Right atrium auricular region (tissue), 2 donors: ENCODE data around the gene TRAF4. TPM values are rescaled to one million over a fixed set of nuclear protein-coding genes. Genes with fewer than 3 reads are reported as not detected.

Experiments
- DNase-seq: peaks from one replicate; pipeline ENCODE4 v3.0.0-alpha.2; 2019; ENCODE audit warnings: low spot score
- H3K27ac ChIP-seq, 2 donors: fragments of 200-600 bp; sonication (generic); 1 replicate in 1 of 2; 2 replicates in 1 of 2; pipeline ENCODE4 v1.5.1; 2016 to 2019
- H3K27me3 ChIP-seq, 2 donors: fragments of 200-600 bp; sonication (generic); one replicate each; pipeline versions ENCODE4 v1.5.1 to v1.6.0; 2017 to 2019
- H3K36me3 ChIP-seq: fragments of 200-600 bp; sonication (generic); one replicate; pipeline ENCODE4 v1.5.1; 2016
- H3K4me1 ChIP-seq, 2 donors: fragments of 200-600 bp; sonication (generic); one replicate each; pipeline versions ENCODE4 v1.5.1 to v1.6.0; 2017 to 2019
- H3K4me3 ChIP-seq, 2 donors: fragments of 200-600 bp; sonication (generic); 1 replicate in 1 of 2; 2 replicates in 1 of 2; pipeline ENCODE4 v1.5.1; 2017 to 2019; ENCODE audit warnings: mild to moderate bottlenecking in 1 of 2, moderate library complexity in 1 of 2
- H3K9me3 ChIP-seq, 2 donors: fragments of 200-600 bp; sonication (generic); one replicate each; pipeline ENCODE4 v1.5.1; 2019
- total RNA-seq, 2 donors: library from RNA; depleted of rRNA; stranded (reverse); fragments of >200 nt; gene quantifications; one replicate each; pipeline ENCODE4 v1.1.0, GENCODE V29; 2016
- TF ChIP-seq, protein P1 (sequence below), 2 donors: fragments of 200-600 bp; sonication (generic); IDR thresholded peaks; one replicate each; pipeline ENCODE4 v1.5.1; 2019; ENCODE audit warnings: antibody characterized with exemption in 2 of 2

The TRAF4 gene
- total RNA-seq, 2 donors from 2014 or later, result 3.3 to 6.7 TPM

GRCh38 chr17:28712705-28713415, 31.0 kb upstream of the TRAF4 start:
- Histone ChIP-seq H3K4me3 (no peak overlapping the region), H3K27me3 (no peaks in the 10 kb centered on the region), H3K27ac (peak overlapping the region in 1 of 2 donors; percentile 84), H3K9me3 (no peaks in the 10 kb centered on the region), H3K4me1 (peaks cover 0 to 42% of the 10 kb centered on the region in 2 donors), H3K36me3 (peaks cover 18% of the 10 kb centered on the region)
- TF ChIP-seq, protein P1, sequence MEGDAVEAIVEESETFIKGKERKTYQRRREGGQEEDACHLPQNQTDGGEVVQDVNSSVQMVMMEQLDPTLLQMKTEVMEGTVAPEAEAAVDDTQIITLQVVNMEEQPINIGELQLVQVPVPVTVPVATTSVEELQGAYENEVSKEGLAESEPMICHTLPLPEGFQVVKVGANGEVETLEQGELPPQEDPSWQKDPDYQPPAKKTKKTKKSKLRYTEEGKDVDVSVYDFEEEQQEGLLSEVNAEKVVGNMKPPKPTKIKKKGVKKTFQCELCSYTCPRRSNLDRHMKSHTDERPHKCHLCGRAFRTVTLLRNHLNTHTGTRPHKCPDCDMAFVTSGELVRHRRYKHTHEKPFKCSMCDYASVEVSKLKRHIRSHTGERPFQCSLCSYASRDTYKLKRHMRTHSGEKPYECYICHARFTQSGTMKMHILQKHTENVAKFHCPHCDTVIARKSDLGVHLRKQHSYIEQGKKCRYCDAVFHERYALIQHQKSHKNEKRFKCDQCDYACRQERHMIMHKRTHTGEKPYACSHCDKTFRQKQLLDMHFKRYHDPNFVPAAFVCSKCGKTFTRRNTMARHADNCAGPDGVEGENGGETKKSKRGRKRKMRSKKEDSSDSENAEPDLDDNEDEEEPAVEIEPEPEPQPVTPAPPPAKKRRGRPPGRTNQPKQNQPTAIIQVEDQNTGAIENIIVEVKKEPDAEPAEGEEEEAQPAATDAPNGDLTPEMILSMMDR (IDR thresholded peaks at IDR 0.05), result no peak
- no peak for DNase-seq

DNA sequence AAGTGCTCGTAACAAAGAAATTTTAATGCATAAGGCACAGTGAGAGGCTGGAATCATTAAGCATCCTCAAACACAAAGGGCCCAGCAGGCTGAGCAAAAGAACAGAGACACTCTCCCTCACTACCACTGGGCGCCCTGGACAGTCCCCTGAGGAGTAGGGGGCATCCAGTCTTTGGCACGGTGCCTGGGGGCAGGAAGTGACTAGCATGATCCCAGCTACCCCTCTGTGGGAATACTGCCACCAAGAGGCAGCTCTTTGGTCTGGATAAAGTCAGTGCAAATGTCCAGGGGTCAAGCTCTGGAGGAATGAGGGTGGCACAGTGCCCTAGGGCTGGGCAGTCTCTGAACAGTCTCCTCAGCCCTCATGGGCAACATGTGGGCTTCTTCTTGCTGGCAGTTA, 29.5 kb upstream of the TRAF4 start:
- no peaks in the 10 kb centered on the region for H3K27me3 ChIP-seq
- peaks cover 18% of the 10 kb centered on the region for H3K36me3 ChIP-seq
- no peak for DNase-seq
- H3K4me3 ChIP-seq, result no peak overlapping the region
- no peak overlapping the region for H3K27ac ChIP-seq
- peaks cover 0 to 56% of the 10 kb centered on the region in 2 donors for H3K4me1 ChIP-seq
- H3K9me3 ChIP-seq, result no peaks in the 10 kb centered on the region
- TF ChIP-seq, protein P1 (IDR thresholded peaks at IDR 0.05), result no peak

DNA sequence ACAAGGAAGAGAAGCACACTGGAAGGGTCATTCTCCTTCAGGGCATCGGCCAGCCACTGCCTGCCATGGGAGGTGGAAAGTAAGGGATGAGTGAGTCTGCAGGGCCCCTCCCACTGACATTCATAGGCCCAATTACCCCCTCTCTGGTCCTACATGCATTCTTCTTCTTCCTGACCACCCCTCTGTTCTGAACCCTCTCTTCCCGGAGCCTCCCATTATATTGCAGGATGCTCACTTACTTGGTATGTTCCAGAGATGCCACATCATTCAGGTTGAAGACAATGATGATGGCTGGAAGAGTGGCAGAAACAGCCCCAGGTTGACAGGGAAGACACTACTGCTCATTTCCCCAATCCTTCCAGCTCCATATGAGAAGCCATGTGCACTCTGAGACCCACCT, 28.6 kb upstream of the TRAF4 start:
- no peak for DNase-seq
- no peak overlapping the region for H3K27ac ChIP-seq
- H3K9me3 ChIP-seq, result no peaks in the 10 kb centered on the region
- H3K27me3 ChIP-seq, result no peaks in the 10 kb centered on the region
- no peak overlapping the region for H3K4me3 ChIP-seq
- H3K4me1 ChIP-seq, result peaks cover 0 to 52% of the 10 kb centered on the region in 2 donors
- peaks cover 18% of the 10 kb centered on the region for H3K36me3 ChIP-seq
- TF ChIP-seq, protein P1 (IDR thresholded peaks at IDR 0.05), result no peak

DNA sequence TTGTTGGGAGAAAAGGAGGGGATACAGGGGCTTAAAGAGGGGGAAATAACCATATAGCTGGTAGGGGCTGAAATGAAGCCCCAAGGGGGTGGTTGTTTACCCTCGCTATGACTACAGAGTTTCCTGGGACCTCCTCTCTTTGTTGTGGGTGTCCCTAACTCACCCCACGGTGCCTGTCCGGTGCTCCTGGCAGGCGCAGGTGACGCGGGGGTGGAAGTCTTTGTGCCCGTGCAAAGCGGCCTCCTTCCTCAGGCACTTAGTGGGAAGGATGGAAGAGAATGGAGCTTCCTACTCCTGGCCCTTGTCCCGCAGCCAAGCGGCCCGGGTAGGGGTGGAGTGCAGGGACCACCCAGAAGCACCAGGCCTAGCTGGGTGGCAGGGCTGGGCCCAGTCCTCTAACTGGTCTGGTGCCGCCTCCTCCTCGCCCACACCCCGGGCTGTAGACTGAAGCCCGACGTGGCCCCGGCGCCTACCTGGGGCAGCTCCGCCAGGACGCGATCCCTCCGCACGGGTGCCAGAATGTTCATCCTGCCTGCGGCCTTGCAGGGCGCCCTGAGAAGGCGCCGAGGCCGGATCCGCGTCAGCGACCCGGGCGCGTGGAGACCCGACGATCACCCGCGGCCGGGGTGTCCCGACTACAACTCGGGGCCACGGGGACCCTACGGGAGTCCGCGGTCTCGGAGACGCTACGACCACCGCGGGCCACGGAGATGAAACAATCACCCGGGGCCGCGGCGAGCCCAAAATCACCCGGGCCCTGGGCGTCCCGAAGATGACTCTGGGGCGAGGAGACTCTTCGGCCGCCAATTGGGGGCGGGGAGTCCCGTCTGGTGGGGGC, 26.9 kb upstream of the TRAF4 start:
- Histone ChIP-seq H3K4me1 (peaks cover 0 to 58% of the 10 kb centered on the region in 2 donors), H3K9me3 (no peaks in the 10 kb centered on the region), H3K27ac (peak overlapping the region; percentile 91 to 92), H3K4me3 (peak overlapping the region; percentile 55 to 70), H3K27me3 (no peaks in the 10 kb centered on the region), H3K36me3 (peaks cover 30% of the 10 kb centered on the region)
- TF ChIP-seq, protein P1 (IDR thresholded peaks at IDR 0.05), result no peak
- no peak for DNase-seq

DNA sequence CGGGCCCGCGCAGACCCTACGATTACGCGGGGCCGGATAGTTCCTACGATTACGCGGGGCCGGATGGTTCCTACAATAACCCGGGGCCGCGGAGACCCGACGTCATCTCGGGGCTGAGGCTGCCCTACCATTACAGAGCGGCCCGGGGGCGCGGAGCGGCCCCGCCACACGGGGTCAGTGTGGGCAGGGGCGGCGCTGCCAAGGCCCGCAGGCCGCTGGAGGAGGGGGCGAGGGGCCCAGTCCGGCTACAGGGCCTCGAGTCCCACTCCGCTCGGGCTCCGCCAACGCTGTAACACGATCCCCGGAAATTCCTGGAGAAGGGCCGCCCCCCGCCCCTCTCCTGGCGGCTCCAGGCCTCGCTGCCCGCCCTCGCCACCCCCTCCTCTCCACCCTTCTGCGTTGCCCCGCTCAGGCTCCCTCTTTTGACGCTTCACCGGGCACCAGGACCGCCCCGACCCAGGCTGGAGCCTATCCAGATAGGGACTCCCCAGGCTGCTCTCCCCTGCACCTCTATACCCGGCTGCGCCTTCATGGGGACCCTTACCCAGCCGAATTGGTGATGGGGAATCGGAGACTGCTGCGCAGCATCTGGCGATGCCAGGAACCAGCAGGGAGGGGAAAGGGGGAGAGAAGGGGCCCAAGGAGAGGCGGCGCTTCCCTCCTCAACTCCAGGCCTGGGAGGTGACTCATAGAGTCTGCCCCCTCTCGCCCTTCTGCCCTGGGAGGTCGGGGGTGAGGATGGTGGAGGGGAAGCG, 26.1 kb upstream of the TRAF4 start, which contains the start of gene RAB34:
Gene RAB34, minus strand, starts transcription at position 291 of the 755 bp plus-strand sequence. CDS start 602 bp downstream, outside the sequence.
- no peaks in the 10 kb centered on the region for H3K27me3 ChIP-seq
- H3K4me3 ChIP-seq, result peak within 1 kb of the TSS; percentile 55 to 70
- H3K4me1 ChIP-seq, result peaks cover 0 to 55% of the 10 kb centered on the region in 2 donors
- TF ChIP-seq, protein P1 (IDR thresholded peaks at IDR 0.05), result peak in 1 of 2 donors; percentile 61
- no peaks in the 10 kb centered on the region for H3K9me3 ChIP-seq
- peak; percentile 86 for DNase-seq
- peak within 1 kb of the TSS; percentile 91 to 92 for H3K27ac ChIP-seq
- H3K36me3 ChIP-seq, result peaks cover 37% of the 10 kb centered on the region
